HEK293T (cell line): ENCODE data around the gene KRT7.

ENCODE experiments used
- BHLHE40 ChIP-seq: fragments of 450-650 bp; IDR thresholded peaks from 2 replicates; pipeline ENCODE4 v1.6.1; 2016; ENCODE audit warnings: mild to moderate bottlenecking, moderate library complexity, borderline replicate concordance
- CTBP1 ChIP-seq: fragments of 450-650 bp; IDR thresholded peaks from 2 replicates; pipeline ENCODE4 v1.6.1; 2016; ENCODE audit warnings: borderline replicate concordance
- ELF4 ChIP-seq: fragments of 450-650 bp; IDR thresholded peaks from 2 replicates; pipeline ENCODE4 v1.6.1; 2017; ENCODE audit warnings: antibody characterized with exemption
- FOXA1 ChIP-seq: fragments of 450-650 bp; IDR thresholded peaks from 2 replicates; pipeline ENCODE4 v1.6.1; 2016; ENCODE audit warnings: mild to moderate bottlenecking
- FOXK2 ChIP-seq: fragments of 450-650 bp; IDR thresholded peaks from 2 replicates; pipeline ENCODE4 v1.6.1; 2016; ENCODE audit warnings: mild to moderate bottlenecking
- FOXM1 ChIP-seq: fragments of 450-650 bp; IDR thresholded peaks from 2 replicates; pipeline ENCODE4 v1.6.1; 2017; ENCODE audit warnings: mild to moderate bottlenecking, borderline replicate concordance
- HDGF ChIP-seq: fragments of 450-650 bp; IDR thresholded peaks from 2 replicates; pipeline ENCODE4 v1.6.1; 2017; ENCODE audit warnings: antibody characterized with exemption, borderline replicate concordance
- L3MBTL2 ChIP-seq: fragments of 450-650 bp; conservative IDR thresholded peaks from 2 replicates; pipeline ENCODE4 v1.6.1; 2016; ENCODE audit warnings: mild to moderate bottlenecking
- SUZ12 ChIP-seq: fragments of 450-650 bp; IDR thresholded peaks from 2 replicates; pipeline ENCODE4 v1.6.1; 2016; ENCODE audit warnings: mild to moderate bottlenecking
- TARDBP ChIP-seq: fragments of 450-650 bp; IDR thresholded peaks from 2 replicates; pipeline ENCODE4 v1.6.1; 2016
- ZNF384 ChIP-seq: fragments of 450-650 bp; IDR thresholded peaks from 2 replicates; pipeline ENCODE4 v1.6.1; 2016
- TF ChIP-seq, protein P1 (sequence below): fragments of 450-650 bp; IDR thresholded peaks from 2 replicates; pipeline ENCODE4 v1.6.1; 2016

DNA sequence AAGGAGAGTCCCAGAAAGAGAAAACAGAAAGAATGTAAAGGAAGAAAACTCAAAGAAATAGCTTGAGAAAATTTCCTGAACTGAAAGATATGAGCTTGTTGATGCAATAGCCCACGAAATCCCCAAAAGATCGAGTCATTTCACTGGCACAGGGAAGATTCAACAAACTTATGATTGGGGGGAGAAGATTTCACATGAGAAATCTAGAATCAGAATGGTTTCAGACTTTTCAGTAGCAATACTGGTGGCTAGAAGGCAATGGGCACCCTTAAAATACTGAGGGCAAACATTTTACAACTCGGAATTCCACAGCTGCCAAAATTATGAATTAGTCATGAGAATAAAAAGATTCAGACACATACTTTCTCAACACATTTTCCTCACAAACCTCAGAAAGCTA is 8.9 kb upstream of the KRT7 start:
- TF ChIP-seq SUZ12 = no peak
- TF ChIP-seq, protein P1, sequence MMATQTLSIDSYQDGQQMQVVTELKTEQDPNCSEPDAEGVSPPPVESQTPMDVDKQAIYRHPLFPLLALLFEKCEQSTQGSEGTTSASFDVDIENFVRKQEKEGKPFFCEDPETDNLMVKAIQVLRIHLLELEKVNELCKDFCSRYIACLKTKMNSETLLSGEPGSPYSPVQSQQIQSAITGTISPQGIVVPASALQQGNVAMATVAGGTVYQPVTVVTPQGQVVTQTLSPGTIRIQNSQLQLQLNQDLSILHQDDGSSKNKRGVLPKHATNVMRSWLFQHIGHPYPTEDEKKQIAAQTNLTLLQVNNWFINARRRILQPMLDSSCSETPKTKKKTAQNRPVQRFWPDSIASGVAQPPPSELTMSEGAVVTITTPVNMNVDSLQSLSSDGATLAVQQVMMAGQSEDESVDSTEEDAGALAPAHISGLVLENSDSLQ = no peak
- no peak for TF ChIP-seq FOXM1
- TF ChIP-seq BHLHE40 = no peak
- TF ChIP-seq HDGF = no peak
- TF ChIP-seq ELF4 = no peak
- TF ChIP-seq TARDBP = no peak
- TF ChIP-seq L3MBTL2 = no peak
- TF ChIP-seq FOXA1 = no peak
- TF ChIP-seq FOXK2 = no peak
- no peak for TF ChIP-seq ZNF384
- TF ChIP-seq CTBP1 = no peak
